ENCODE measurements around the gene HOXA4.

Gene HOXA4

GRCh38 chr7:27126596-27127327, 3.8 kb downstream of the HOXA4 start:
- Histone ChIP-seq H3K4me3 (ENCODE audit: low read length) (no peak overlapping the region), H2AFZ (ENCODE audit: low read length) (no peak overlapping the region), H3K36me3 (replicated peaks; ENCODE audit: insufficient read depth, low read length) (no peaks in the 10 kb centered on the region), H3K79me2 (ENCODE audit: low read length) (no peaks in the 10 kb centered on the region), H3F3A (ENCODE audit: insufficient read depth, low read length) (no peaks in the 10 kb centered on the region), H3K4me2 (ENCODE audit: low read depth, low read length) (no peak overlapping the region), H3K27me3 (replicated peaks; ENCODE audit: insufficient read depth, low read length) (0 out of 2 replicates have a peak, but pooled peaks cover 8% of the 10 kb centered on the region), H3K9me2 (replicated peaks; ENCODE audit: insufficient read depth, low read length) (no peaks in the 10 kb centered on the region), H3K4me1 (ENCODE audit: low read length) (no peaks in the 10 kb centered on the region), H3K9ac (ENCODE audit: low read length) (no peak overlapping the region), H4K20me1 (ENCODE audit: insufficient read depth, low read length) (no peaks in the 10 kb centered on the region), H3K27ac (ENCODE audit: low read length) (no peak overlapping the region), H3K9me3 (replicated peaks; ENCODE audit: insufficient read depth, low read length) (no peaks in the 10 kb centered on the region)
- TF ChIP-seq EZH2phosphoT487 (IDR thresholded peaks at IDR 0.05; ENCODE audit: low read length) (no peak), EZH2 (optimal IDR thresholded peaks at IDR 0.05; ENCODE audit: low read depth, low read length) (no peak), CTCF (IDR thresholded peaks at IDR 0.05; ENCODE audit: low read length) (no peak)
- DNase-seq, result no peak

- TF ChIP-seq EZH2phosphoT487 (IDR thresholded peaks at IDR 0.05; ENCODE audit: low read length) (no peak), EZH2 (optimal IDR thresholded peaks at IDR 0.05; ENCODE audit: low read depth, low read length) (no peak), CTCF (IDR thresholded peaks at IDR 0.05; ENCODE audit: low read length) (no peak)
- Histone ChIP-seq H3K79me2 (ENCODE audit: low read length) (no peaks in the 10 kb centered on the region), H3K4me2 (ENCODE audit: low read depth, low read length) (no peak overlapping the region), H3K36me3 (replicated peaks; ENCODE audit: insufficient read depth, low read length) (no peaks in the 10 kb centered on the region), H3K9ac (ENCODE audit: low read length) (no peak overlapping the region), H3K9me2 (replicated peaks; ENCODE audit: insufficient read depth, low read length) (no peaks in the 10 kb centered on the region), H2AFZ (ENCODE audit: low read length) (no peak overlapping the region), H3K4me1 (ENCODE audit: low read length) (no peaks in the 10 kb centered on the region), H3K9me3 (replicated peaks; ENCODE audit: insufficient read depth, low read length) (no peaks in the 10 kb centered on the region), H3K27me3 (replicated peaks; ENCODE audit: insufficient read depth, low read length) (0 out of 2 replicates have a peak, but pooled peaks cover 6% of the 10 kb centered on the region), H3F3A (ENCODE audit: insufficient read depth, low read length) (no peaks in the 10 kb centered on the region), H3K27ac (ENCODE audit: low read length) (no peak overlapping the region), H3K4me3 (ENCODE audit: low read length) (no peak overlapping the region), H4K20me1 (ENCODE audit: insufficient read depth, low read length) (no peaks in the 10 kb centered on the region)
- DNase-seq, result no peak
Observed at GRCh38 chr7:27125986-27126394, 4.6 kb downstream of the HOXA4 start.

GRCh38 chr7:27124902-27125689, 5.5 kb downstream of the HOXA4 start:
- no peaks in the 10 kb centered on the region for H3K4me1 ChIP-seq (ENCODE audit: low read length)

More at GRCh38 chr7:27124902-27125689, 5.5 kb downstream of the HOXA4 start:
- H3K9me2 ChIP-seq (replicated peaks; ENCODE audit: insufficient read depth, low read length), result no peaks in the 10 kb centered on the region
- no peak overlapping the region for H3K4me3 ChIP-seq (ENCODE audit: low read length)
- H3K27me3 ChIP-seq (replicated peaks; ENCODE audit: insufficient read depth, low read length), result 0 out of 2 replicates have a peak, but pooled peaks cover 6% of the 10 kb centered on the region
- H3K79me2 ChIP-seq (ENCODE audit: low read length), result no peaks in the 10 kb centered on the region
- H2AFZ ChIP-seq (ENCODE audit: low read length), result no peak overlapping the region
- H3K36me3 ChIP-seq (replicated peaks; ENCODE audit: insufficient read depth, low read length), result no peaks in the 10 kb centered on the region
- no peaks in the 10 kb centered on the region for H3F3A ChIP-seq (ENCODE audit: insufficient read depth, low read length)
- no peak for DNase-seq
- H3K9me3 ChIP-seq (replicated peaks; ENCODE audit: insufficient read depth, low read length), result no peaks in the 10 kb centered on the region
- no peak for TF ChIP-seq EZH2phosphoT487 (IDR thresholded peaks at IDR 0.05; ENCODE audit: low read length)
- TF ChIP-seq CTCF (IDR thresholded peaks at IDR 0.05; ENCODE audit: low read length), result no peak
- TF ChIP-seq EZH2 (optimal IDR thresholded peaks at IDR 0.05; ENCODE audit: low read depth, low read length), result no peak
- H3K4me2 ChIP-seq (ENCODE audit: low read depth, low read length), result no peak overlapping the region
- no peak overlapping the region for H3K9ac ChIP-seq (ENCODE audit: low read length)
- no peak overlapping the region for H3K27ac ChIP-seq (ENCODE audit: low read length)
- no peaks in the 10 kb centered on the region for H4K20me1 ChIP-seq (ENCODE audit: insufficient read depth, low read length)
